HG02981 (cell line): Measurements from ENCODE around the gene CIAPIN1.
A peak's percentile ranks its signal among the peaks of the same experiment; 100 is the strongest.

Experiments
- ATAC-seq: cut with Tn5 transposase; IDR thresholded peaks from one replicate; pipeline ENCODE4 v1.9.1; 2021; ENCODE audit warnings: mild to moderate bottlenecking, moderate library complexity; ENCODE audit not compliant: unreplicated experiment

CIAPIN1 gene

DNA sequence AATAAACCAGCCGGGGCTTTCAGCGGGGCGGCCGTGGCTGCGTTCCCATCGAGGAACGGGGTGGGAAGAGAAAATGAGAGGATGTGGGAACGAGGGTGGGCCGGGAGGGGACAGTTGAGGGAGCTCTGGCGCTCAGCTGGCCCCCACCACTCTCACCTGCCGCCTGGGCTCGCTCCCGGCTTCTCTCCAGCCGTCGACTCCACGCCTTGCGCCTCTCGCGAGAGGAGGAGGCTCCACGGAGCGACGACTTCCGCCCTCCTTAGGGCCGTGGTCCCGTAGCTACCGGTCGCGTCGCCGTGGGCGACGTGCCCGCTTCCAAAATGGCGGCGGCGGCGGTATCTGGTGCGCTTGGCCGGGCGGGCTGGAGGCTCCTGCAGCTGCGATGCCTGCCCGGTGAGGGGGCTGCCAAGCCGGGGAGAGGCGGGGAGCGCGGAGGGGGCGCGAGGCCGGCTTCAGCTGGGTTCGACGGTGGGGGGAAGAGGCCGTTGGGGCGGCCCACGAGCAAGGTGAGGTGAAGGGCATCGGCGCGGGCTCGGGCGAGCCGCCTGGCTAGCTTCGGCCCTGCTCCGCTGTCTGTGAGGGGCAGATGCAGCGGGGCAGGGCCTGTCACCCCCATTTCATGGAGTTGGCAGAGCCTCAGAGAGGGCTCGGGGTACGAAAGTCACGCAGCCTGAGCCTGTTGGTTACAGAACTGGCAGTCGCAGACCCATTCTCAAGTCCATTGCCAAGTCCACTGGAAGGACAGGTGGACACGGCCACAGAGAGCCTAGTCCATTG lies at the start of gene CIAPIN1, which contains the start of gene COQ9:
Gene CIAPIN1 (minus strand): TSS at position 200 of the 777 bp plus-strand sequence. CDS start 6,457 bp downstream, outside the sequence.
Gene COQ9 (plus strand): TSS at position 294 of the 777 bp plus-strand sequence. CDS start 27 bp downstream, at position 321.
- peak; percentile 97 for ATAC-seq

DNA sequence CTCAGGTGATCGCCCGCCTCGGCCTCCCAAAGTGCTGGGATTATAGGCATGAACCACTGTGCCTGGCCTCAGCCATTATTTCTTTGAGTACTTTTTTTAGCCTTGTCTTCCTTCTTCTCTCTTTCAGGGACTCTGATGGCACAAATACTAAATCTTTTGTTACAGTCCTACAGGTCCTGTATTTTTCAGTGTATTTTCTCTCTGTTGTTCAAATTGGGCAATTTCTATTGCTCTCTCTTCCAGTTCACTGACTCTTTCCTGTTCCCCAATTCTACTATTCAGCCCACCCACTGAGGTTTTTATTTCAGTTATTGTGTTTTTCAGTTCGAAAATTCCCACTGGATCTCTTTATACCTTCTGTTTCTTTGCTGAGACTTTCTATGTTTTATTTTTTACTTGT lies 46.6 kb upstream of the CIAPIN1 start:
- no peak for ATAC-seq

- ATAC-seq: no peak
Measured at GRCh38 chr16:57489229-57489628, 42.0 kb upstream of the CIAPIN1 start.

DNA sequence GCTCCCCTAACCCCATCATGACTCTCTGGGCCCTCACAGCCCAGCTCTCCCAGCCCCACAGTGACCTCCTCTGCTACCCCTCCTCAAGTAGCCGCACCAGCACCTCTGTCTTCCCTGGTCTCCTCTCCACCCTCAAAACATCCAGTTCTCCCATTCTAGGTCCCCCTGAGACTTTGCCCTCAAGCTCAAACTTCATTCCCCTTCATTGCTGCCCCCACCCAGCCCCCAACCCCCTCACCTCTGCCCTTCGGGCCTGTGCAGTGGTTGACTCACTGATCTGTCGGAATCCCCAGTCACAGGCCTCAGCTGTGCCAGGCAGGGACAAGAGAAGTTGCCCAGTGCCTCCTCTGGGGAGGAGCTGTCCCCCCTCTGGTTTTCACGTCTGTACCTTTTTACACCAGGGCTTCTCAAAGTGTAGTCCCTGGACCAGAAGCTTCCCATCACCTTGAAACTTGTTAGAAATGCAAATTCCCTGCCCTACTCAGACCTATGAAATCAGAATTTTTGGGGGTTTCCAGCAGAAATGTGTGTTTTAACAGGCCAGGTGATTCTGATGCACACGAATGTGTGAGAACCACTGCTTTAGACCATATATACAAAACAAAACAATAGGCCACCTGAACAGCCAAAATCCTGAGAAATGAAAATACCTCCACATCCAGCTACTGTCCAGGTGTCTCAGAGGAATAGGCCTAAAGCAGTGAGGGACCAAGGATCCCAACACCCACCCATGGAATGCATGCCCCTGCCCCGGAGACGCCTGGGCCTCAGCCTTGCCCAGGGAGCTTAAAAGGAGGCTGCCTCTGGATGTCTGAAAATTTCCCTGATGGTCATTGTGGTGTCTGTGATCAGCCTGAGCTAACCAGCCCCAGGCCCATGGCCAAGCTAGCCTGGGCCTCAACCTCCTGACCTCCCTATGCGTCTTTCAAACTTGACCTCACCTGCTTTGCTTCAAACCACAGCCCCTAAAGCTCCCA lies 40.0 kb upstream of the CIAPIN1 start:
- no peak for ATAC-seq

DNA sequence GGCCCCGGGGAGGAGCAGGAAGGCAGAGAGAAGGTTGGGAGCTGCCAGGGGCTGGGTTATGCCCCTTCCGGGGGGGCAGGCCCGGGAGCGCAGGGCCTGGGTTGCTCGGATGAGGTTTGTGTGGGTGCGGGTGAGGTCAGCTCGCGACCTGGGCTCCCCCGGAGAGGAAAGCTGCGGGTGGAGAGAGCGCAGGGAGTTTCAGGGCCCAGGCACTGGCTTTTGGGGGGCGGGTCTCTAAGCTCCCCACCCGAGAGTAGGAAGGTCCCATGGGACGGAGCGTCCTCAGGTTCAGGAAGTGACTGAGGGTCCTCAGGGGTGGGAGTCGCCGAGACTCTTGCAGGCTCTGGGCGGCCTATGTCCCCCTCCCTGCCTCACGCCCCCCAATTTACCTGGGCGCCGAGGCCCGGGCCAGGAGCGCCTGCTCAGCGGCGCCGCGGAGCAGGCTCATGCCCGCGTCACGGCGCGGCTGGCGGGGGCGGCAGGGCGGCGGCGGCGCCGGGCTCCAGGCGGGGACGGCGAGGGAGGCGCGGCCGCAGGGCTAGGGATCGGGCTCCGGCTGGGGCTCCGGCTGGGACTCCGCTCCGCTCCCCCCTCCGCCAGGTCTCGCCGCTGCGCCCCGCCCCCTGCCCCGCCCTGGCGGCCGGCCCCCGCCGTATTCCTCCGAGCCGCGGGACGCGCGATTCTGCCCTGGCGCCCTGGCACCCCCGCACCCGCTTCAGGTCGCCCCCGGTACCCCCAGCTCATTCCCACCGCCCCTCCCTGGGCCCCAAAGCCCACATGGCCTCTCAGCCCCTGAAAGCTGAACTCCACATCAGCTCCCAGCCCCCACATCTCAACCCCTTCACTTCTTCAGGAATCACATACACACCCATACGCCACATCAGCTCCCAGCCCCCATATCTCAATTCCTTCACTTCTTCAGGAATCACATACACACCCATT lies 39.0 kb upstream of the CIAPIN1 start, which contains the start of gene DOK4:
Gene DOK4 (minus strand): TSS at position 578 of the 942 bp plus-strand sequence. CDS start 6,986 bp downstream, outside the sequence.
- peak; percentile 75 for ATAC-seq

DNA sequence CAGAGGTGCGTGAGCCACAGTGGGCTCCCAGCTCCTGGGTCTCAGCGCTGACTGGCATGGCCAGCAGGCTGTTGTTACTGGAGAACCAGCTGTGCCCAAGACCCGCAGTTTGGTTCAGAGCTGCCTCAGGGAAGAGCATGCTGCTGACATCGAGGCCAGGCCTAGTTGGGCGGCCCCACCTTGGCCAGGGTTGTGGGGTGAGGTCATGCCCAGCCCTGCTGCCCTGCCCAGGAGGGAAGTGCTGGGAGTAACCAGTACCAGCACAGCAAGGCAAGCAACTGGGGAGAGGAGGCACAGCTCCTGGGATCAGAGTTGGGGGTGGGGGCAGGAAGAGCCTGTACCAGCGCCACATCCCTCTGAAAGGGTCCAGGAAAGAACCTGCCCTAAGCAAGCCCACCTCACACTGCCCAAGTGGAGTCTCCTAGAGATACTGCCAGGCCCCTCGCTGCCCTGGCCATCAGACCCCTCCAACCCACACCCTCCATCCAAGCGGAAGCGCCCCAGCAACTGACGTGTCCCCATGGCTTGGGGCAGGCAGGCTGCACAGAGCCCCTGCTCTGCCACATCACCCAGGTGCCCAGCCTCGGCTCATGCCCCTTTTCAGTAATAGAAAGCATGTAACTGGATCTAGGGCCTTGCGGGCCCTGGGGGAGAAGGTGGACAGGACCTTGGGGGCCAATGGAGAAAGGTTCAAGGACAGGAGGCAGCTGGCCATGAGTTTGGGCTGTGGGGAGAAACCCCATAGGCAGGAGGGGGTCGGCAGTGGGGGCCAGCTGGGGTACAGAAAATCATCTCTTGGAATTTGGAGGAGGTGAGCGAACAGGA lies 38.1 kb upstream of the CIAPIN1 start:
- no peak for ATAC-seq

GRCh38 chr16:57484515-57485005 lies 37.4 kb upstream of the CIAPIN1 start:
- no peak for ATAC-seq

- ATAC-seq: no peak
Measured at GRCh38 chr16:57483725-57484514, 36.7 kb upstream of the CIAPIN1 start.

DNA sequence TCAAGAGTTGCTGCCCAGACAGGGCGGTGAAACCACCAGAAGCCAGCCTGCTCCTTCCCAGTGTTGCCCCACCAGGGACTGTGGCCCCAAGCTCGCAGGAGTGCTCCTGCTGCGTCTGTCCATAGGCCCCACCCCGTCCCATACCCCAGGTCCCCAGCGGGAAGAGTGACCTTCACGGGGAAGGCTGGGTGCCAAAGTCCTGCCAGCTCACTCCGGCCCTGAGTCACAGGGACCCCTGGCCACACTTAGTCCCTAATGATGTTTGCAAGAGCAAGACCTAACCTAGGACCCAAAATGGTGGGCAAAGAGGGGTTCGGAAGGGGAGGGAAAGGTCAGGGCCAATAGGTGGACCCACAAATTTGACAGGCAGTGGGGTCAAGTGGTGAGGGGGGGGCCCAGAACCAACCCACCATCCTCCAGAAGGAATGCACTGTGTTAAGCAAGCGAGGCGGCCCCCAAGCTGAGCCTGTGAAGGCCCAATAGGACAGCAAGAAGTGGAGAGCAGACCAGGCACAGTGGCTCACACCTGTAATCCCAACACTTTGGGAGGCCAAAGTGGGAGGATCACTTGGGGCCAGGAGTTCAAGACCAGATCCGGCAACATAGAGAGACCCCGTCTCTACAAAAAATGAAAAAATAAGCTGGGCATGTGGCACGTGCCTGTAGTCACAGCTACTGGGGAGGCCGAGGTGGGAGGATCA lies 35.8 kb upstream of the CIAPIN1 start:
- ATAC-seq: no peak

GRCh38 chr16:57481421-57481820 lies 34.2 kb upstream of the CIAPIN1 start:
- no peak for ATAC-seq

GRCh38 chr16:57480754-57481230 lies 33.6 kb upstream of the CIAPIN1 start:
- ATAC-seq: no peak

DNA sequence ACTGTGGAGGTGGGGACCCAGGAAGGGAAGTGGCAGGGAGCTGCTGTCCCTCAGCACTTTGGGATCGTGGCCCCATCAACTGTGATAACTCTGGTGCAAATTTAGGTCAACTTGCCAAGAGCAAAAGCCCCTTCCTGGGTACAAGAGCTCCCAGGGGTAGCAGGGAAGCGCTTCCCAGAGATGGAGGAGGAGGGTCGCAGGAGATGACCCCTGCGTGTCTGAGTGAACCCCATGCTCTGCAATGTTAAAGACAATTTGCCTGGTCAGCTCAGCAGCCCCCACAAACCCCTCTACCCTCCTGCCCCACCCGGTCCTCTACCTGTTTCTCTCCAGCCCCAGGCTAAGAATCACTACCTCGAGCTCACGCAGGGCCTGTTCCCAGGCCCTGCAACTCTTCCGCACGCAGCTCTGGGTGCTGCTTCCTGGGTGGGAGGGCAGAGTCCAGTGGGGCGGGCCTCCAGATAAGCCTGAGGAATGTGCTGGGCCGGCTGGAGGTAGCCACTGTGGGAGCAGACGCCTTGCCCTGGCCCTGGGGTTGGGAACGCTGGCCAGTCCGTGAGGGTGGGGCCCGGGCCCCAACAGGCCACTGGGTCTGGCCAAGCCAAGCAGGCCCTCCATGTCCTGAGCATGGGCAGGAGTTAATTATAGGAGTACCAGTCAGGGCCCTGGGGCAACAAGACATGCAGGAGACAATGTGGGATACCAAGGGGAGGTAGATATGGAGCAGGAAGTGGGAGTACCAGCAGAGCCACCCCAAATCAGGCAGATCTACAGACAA lies 33.0 kb upstream of the CIAPIN1 start:
- no peak for ATAC-seq

GRCh38 chr16:57479205-57479975 lies 32.2 kb upstream of the CIAPIN1 start:
- no peak for ATAC-seq

- no peak for ATAC-seq
Measured at GRCh38 chr16:57478396-57479204, 31.4 kb upstream of the CIAPIN1 start.

- no peak for ATAC-seq
Measured at GRCh38 chr16:57477531-57478202, 30.5 kb upstream of the CIAPIN1 start.
